Activated T-cell treated with anti-CD3 and anti-CD28 coated beads, Interleukin-2, amount 50 U/mL, for 72 hours (primary cell): ENCODE data around the gene FBXO40. TPM values are rescaled to one million over a fixed set of nuclear protein-coding genes. Genes with fewer than 3 reads are reported as not detected.
A peak's percentile ranks its signal among the peaks of the same experiment; 100 is the strongest.

Experiments used
- ATAC-seq, 2 donors: fragments of 150-1000 bp; cut with Tn5 transposase; replicated peaks in 1 of 2; 2 replicates each; pipeline ENCODE4 v1.10.0; 2021; ENCODE audit warnings: moderate library complexity in 2 of 2, mild to moderate bottlenecking in 1 of 2
- DNase-seq, 2 donors: peaks; one replicate each; pipeline ENCODE4 v3.0.0; 2021 to 2022; ENCODE audit warnings: mixed read lengths in 1 of 2
- H3K27ac Mint-ChIP-seq: one replicate; pipeline ENCODE4 v1.8.0; 2022; ENCODE audit warnings: mild to moderate bottlenecking, moderate library complexity, mixed read lengths
- H3K27me3 Mint-ChIP-seq: one replicate; pipeline ENCODE4 v1.8.0; 2022; ENCODE audit warnings: low read depth, mixed read lengths
- H3K36me3 Mint-ChIP-seq, 2 donors: one replicate each; pipeline ENCODE4 v1.8.0; 2022; ENCODE audit warnings: mixed read lengths in 2 of 2, mild to moderate bottlenecking in 1 of 2; ENCODE audit not compliant: insufficient read depth in 2 of 2
- H3K4me1 Mint-ChIP-seq: one replicate; pipeline ENCODE4 v1.8.0; 2022; ENCODE audit warnings: low read depth, mixed read lengths
- H3K4me3 Mint-ChIP-seq, 2 donors: one replicate each; pipeline ENCODE4 v1.8.0; 2022; ENCODE audit warnings: mild to moderate bottlenecking in 2 of 2, mixed read lengths in 2 of 2, moderate library complexity in 2 of 2
- H3K9me3 Mint-ChIP-seq, 2 donors: one replicate each; pipeline ENCODE4 v1.8.0; 2022; ENCODE audit warnings: mixed read lengths in 2 of 2
- total RNA-seq, 2 donors: library from RNA; stranded (reverse); gene quantifications; one replicate each; pipeline ENCODE4 v1.2.3, GENCODE V29; 2022

Gene FBXO40
- total RNA-seq, 2 donors from 2014 or later, result not detected

DNA sequence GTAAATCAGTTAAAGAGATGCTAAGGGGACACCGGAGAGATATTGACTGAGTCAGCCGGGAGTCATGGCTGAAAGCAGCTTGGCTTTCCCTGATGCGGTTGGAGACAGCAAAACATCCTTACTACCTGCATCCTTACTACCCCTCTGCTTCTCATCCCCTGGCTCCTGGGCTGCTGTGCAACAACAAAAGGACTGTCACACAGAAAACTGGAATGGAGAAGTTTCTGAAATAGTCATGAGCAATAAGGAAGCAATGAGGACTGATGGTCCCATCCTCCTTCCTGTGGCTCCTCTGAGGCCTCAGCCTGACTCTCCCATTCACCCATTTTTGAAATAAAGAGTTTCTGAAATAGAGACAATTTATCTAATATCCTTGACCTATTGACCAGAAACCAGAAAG lies 66.4 kb downstream of the FBXO40 start:
- peak in 1 of 2 donors; percentile 8 for DNase-seq
- ATAC-seq, result no peak
- Mint-ChIP-seq H3K4me3 (peak overlapping the region; percentile 87 to 95), H3K4me1 (peaks cover 65% of the 10 kb centered on the region), H3K27me3 (no peaks in the 10 kb centered on the region), H3K36me3 (peaks cover 24 to 28% of the 10 kb centered on the region in 2 donors), H3K27ac (peak overlapping the region; percentile 99), H3K9me3 (no peaks in the 10 kb centered on the region)

DNA sequence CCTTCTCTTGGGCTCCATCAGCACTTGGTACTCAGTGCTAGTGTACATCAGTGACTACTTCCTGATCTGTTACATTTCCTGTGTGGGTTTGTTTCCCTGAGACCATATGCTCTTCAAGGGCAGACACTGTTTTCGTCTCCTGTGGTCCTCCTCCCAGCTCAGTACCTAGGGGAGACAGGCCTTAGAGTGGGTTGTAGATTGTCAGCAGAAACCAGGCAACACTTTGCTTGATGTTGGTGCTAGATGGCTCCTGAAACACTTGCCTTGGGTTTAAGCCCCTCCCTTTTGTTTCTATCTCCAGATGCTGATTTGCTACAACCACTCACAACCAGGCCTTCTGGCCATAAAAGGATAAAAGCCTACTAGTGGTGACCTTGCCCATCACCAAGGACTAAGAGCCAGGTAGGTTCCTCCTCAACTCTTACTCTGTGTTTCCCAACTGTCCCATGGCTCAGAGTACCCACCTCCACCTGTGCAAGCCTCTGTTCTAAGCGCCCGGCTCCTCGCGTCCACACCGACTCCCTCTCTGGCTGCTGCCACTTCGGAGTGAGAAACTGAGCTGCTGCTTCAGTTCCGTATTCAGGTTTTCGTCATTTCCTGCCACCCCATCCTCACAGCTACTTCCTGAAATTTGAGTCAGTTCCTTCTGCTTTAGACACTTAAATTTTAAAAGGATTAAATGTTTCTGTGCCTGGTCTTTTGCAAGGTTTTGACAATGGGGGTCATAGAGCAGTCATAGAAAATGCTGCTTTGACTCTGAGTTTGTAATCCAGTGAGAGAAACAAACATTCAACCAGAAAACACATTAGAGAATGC lies 67.4 kb downstream of the FBXO40 start, which contains the start of gene HCLS1:
HCLS1 (minus strand) TSS at position 548 of the 816 bp plus-strand sequence. CDS start 2,556 bp downstream, outside the sequence.
- Mint-ChIP-seq H3K4me1 (peaks cover 60% of the 10 kb centered on the region), H3K4me3 (peak within 1 kb of the TSS; percentile 87 to 95), H3K9me3 (no peaks in the 10 kb centered on the region), H3K27ac (peak within 1 kb of the TSS; percentile 99), H3K36me3 (peaks cover 23 to 31% of the 10 kb centered on the region in 2 donors), H3K27me3 (no peaks in the 10 kb centered on the region)
- DNase-seq, result peak; percentile 74 to 75
- peak; percentile 87 to 89 for ATAC-seq

DNA sequence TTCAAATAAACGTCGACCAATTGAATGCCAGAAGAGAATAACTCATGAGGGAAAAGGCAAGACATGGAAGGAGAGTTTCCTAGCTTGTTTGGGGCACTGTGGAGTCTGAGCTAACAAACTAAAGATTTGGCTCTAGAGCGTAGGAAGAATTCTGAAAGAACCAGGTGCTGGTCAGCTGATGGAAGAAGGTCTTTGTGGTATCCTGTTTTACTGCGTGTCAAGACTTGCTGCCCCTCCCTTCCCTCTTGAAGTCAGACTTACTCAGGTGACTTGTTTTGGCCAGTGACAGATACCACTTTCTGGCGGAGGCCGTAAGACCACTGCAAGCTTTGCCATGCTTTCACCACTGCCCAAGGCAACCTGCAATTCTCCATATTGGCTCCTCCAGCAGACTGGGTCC lies 68.2 kb downstream of the FBXO40 start:
- Mint-ChIP-seq H3K36me3 (peaks cover 20 to 32% of the 10 kb centered on the region in 2 donors), H3K27ac (peak overlapping the region; percentile 99), H3K4me1 (peaks cover 55% of the 10 kb centered on the region), H3K9me3 (no peaks in the 10 kb centered on the region), H3K27me3 (no peaks in the 10 kb centered on the region), H3K4me3 (peak overlapping the region; percentile 87 to 95)
- ATAC-seq (no peak), DNase-seq (no peak)

DNA sequence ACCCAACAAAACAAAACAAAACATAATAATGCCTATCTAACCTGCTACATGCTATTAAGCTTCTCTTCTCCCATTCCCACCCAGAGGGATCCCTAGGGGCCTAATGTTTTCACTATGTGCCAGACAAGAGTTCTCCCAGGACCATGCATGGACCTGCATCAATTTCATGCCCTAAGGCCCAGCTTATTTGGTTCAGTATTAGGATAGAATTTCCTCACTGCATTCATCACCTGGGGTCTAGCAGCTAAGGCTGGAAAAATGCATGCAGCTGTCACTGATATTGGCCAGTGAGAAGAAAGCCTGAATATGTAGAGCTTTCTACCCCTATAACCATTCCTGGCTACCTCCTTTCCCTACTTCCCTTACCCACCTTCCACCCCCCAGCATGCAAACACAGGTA lies 69.6 kb downstream of the FBXO40 start:
- no peak overlapping the region for H3K27ac Mint-ChIP-seq
- no peak overlapping the region for H3K4me3 Mint-ChIP-seq
- H3K27me3 Mint-ChIP-seq, result no peaks in the 10 kb centered on the region
- peaks cover 12 to 21% of the 10 kb centered on the region in 2 donors for H3K36me3 Mint-ChIP-seq
- H3K4me1 Mint-ChIP-seq, result peaks cover 41% of the 10 kb centered on the region
- ATAC-seq (no peak), DNase-seq (no peak)
- no peaks in the 10 kb centered on the region for H3K9me3 Mint-ChIP-seq

DNA sequence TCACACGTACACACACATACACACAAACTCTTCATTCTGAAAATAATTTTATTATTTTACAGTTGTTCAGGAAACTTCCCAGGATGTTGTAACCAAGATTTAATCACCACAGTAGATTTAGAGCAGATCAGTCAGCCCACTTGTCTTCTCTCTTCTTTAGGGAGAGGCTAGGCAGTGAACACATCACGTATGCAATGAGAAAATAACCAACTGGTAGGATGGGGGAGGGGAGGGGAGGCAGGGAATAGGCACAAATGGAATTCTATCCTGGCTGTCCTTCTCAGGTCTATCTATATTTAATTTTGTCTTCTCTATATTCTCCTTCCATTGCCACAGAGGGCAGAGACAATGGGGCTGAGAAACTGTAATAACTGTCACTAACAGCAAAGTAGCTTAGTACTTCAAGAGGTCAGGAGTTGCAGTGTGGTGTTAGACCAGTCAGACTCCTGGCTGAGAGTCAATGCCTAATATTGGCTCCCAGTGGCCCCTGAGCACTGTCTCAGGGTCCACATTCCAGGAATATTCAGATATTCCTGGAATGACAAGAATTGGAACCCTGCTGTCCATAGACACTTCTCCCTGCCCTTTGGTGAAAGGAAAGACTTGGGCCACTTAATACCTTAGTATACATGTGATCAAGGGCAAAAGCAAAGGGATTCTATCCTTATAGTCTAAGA lies 70.1 kb downstream of the FBXO40 start:
- H3K9me3 Mint-ChIP-seq, result no peaks in the 10 kb centered on the region
- H3K27me3 Mint-ChIP-seq, result no peaks in the 10 kb centered on the region
- H3K36me3 Mint-ChIP-seq, result peaks cover 9 to 19% of the 10 kb centered on the region in 2 donors
- peaks cover 35% of the 10 kb centered on the region for H3K4me1 Mint-ChIP-seq
- ATAC-seq, result no peak
- no peak overlapping the region for H3K4me3 Mint-ChIP-seq
- H3K27ac Mint-ChIP-seq, result no peak overlapping the region
- DNase-seq, result no peak

DNA sequence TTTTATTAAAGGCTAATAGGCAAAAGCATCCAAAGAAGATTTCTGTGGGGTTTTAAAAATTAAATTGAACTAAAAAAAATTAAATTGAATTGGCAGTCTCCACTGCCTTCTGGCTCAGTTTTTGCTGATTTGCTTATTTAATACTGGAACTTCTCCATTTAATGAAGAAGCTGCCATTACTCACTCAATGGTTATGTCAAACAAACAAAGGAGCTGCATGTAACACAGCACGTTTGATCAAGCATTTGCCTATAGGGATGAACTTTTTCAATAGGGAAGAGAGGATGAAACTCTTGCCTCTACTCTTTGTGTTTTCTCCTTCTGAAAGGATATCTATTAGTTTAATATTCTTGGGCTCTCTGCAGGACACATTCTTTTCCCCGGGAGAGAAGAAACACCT lies 72.3 kb downstream of the FBXO40 start:
- Mint-ChIP-seq H3K27ac (no peak overlapping the region), H3K36me3 (peaks cover 5 to 18% of the 10 kb centered on the region in 2 donors), H3K4me1 (peaks cover 14% of the 10 kb centered on the region), H3K9me3 (no peaks in the 10 kb centered on the region), H3K4me3 (no peak overlapping the region), H3K27me3 (no peaks in the 10 kb centered on the region)
- DNase-seq (no peak), ATAC-seq (no peak)

DNA sequence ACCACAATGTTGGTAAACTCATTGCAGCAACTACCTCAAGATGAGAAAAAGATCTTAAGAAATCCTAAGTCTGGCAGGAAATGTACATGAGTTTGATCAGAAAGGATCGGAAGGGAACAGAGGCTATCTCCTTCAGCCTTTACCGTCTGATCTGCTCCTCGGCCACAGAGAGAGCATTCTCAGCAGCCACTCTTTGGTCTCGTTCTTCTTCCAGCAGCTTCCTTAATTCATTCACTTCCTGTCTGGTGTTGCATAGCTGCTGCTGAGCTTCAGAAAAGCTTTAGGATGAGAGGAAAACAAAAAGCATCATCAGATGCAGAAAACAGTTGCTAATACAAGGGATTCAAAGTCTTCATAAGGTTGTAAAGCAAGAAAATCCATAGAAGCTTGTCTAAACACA lies 74.2 kb downstream of the FBXO40 start:
- H3K9me3 Mint-ChIP-seq, result no peaks in the 10 kb centered on the region
- ATAC-seq (no peak), DNase-seq (no peak)
- no peaks in the 10 kb centered on the region for H3K4me1 Mint-ChIP-seq
- no peak overlapping the region for H3K4me3 Mint-ChIP-seq
- no peaks in the 10 kb centered on the region for H3K27me3 Mint-ChIP-seq
- no peak overlapping the region for H3K27ac Mint-ChIP-seq
- H3K36me3 Mint-ChIP-seq, result peaks cover 5 to 17% of the 10 kb centered on the region in 2 donors

DNA sequence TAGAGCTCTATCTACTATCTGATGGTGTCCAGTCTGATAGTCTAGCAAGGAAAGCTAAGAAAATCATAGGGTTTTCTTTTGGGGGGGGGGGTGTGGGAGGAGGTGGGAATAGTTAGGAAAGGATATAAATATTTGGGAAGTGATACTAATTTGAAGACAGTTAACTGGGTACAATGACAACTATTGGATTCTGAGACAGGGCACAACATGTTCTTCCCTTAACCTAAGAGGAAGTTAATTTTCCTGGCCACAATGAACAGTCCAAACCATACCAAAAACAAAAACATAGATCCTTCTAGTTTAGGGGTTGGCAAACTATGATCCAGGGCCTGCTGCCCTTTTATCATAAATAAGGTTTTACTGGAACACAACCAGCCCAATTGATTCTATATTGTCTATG lies 77.5 kb downstream of the FBXO40 start:
- Mint-ChIP-seq H3K4me3 (no peak overlapping the region), H3K27ac (no peak overlapping the region), H3K9me3 (no peaks in the 10 kb centered on the region), H3K36me3 (peaks cover 5 to 25% of the 10 kb centered on the region in 2 donors), H3K27me3 (no peaks in the 10 kb centered on the region), H3K4me1 (no peaks in the 10 kb centered on the region)
- ATAC-seq, result no peak
- DNase-seq, result no peak

DNA sequence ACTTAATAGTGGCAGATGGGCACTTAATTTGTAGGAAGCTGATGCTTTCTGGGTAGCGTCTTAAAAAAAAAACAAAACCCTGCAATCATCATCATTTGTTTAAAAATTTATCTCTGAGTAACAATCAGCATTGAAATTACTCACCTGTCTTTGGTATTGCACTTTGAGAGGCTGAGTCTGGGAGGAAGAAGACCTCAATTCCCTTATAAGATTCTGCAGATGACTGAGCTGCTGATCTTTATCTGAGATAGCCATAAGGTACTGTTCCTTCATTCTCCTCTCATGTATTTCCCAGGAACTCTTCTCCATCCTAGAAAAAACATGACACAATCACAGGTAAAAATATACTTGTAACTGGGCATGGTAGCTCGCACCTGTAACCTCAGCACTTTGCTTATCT lies 84.0 kb downstream of the FBXO40 start:
- DNase-seq, result no peak
- Mint-ChIP-seq H3K9me3 (no peaks in the 10 kb centered on the region), H3K27ac (no peak overlapping the region), H3K36me3 (peaks cover 3 to 27% of the 10 kb centered on the region in 2 donors), H3K27me3 (no peaks in the 10 kb centered on the region), H3K4me3 (no peak overlapping the region), H3K4me1 (peaks cover 11% of the 10 kb centered on the region)
- ATAC-seq, result no peak

Other genes starting within 250 kb of the FBXO40 start
- 10 to 100 TPM; 17.9 to 20.4 TPM for gene POLQ, start 47.4 kb upstream of the FBXO40 start, total RNA-seq
- gene ARGFX, start 25.4 kb upstream of the FBXO40 start, total RNA-seq, result not detected
- gene HCLS1, start 67.5 kb downstream of the FBXO40 start, total RNA-seq, result 100 to 1,000 TPM; 236 to 259 TPM
- gene GOLGB1, start 156.4 kb downstream of the FBXO40 start, total RNA-seq, result 10 to 100 TPM; 26.5 to 33.1 TPM
- 10 to 100 TPM; 42.2 to 58.6 TPM for gene IQCB1, start 241.7 kb downstream of the FBXO40 start, total RNA-seq
- gene EAF2, start 241.8 kb downstream of the FBXO40 start, total RNA-seq, result 10 to 100 TPM; 14.2 to 17.9 TPM